Right renal cortex interstitium (tissue), 3 donors: ENCODE measurements around the gene ITGA11. TPM values are rescaled to one million over a fixed set of nuclear protein-coding genes. Genes with fewer than 3 reads are reported as not detected.

Experiments
- DNase-seq, 3 donors: peaks; one replicate each; pipeline ENCODE4 v3.0.0-alpha.2; 2013; ENCODE audit warnings: low read depth in 3 of 3, low spot score in 2 of 3
- polyA plus RNA-seq, 3 donors: library from polyadenylated mRNA; unstranded; fragments of 120-200 nt; gene quantifications; one replicate each; pipeline ENCODE4 v1.2.1, GENCODE V29; 2013; ENCODE audit not compliant: insufficient read length in 3 of 3

ITGA11 gene
- polyA plus RNA-seq, 3 donors, result 2.0 to 3.9 (median 3.1) TPM

GRCh38 chr15:68339481-68339880 lies 92.5 kb downstream of the ITGA11 start:
- DNase-seq, result no peak

- DNase-seq, result no peak
These were observed 94.1 kb downstream of the ITGA11 start for GRCh38 chr15:68337826-68338225.

DNA sequence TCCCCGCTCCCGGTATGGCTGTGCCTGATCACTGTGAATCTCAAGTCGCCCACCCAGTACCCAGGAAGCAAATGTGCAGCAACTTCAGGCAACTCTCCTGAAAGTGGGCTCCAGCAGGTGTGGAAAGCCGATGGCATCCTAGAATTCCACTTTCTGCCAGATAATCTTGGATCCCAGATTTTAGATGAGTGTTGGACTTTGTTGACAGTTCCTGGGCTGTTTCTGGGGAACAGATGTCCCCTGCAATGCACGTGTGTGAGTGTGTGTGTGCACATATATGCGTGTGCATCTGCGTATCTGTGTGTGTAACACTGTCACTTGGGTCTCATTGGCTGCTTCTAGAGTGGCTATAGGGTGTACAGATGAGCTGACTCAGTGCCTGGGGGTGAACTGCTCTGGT lies 95.4 kb downstream of the ITGA11 start:
- DNase-seq, result no peak

GRCh38 chr15:68335655-68336054 lies 96.3 kb downstream of the ITGA11 start:
- DNase-seq, result no peak

DNA sequence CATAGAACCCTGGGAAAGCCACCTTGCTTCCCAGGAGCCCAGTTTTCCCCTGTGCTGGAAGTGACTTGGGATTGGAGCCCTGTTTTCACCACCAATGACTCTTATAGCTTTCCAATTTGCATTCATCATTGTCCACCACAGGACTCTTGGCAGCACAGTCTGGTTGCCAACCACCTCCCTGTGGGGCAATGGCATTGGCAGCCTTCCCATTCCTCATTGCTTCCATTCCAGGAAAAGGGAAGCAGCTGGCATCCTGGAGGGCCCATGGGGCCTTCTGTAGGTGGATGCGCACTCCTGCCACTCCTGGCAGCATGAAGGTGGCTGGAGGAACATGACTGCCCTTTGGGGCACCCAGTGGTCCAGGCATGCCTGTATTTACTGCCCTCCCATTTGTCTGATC lies 96.7 kb downstream of the ITGA11 start:
- DNase-seq, result no peak

GRCh38 chr15:68334661-68335124 lies 97.3 kb downstream of the ITGA11 start:
- DNase-seq, result no peak

DNA sequence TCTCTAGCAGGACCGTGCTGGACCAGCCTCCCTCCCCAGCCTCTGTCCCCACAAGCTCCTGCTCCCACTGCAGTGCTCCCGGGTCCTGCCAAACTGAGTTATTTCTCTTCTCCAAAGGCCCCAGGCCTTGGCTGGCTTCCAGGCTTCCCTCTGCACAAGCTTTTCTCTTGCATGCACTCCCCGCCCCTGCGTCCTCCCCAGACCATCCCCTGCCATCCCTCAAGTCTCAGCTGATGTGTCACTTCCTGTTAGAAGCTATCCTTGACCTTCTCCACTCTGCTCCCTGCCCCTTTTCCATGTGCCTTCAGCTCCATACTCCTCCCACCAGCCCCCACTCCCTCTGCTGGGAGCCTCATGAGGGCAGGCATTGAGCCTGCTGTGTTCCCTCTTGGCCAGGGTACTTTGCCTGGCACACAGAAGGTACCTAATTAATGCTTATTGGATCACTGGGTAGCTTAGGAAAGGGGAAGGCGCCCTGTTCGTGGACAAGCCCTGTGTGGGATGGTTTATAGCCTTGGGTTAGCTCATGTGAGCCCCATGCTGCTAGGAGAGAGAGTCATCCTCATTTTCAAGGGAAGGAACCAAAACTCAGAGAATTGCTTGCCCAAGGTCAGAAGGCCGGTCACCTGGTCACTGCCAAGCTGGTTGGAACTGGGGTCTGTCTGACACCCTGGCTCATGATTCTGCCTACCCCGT lies 98.0 kb downstream of the ITGA11 start:
- DNase-seq, result no peak

- DNase-seq, result no peak
These were observed 99.7 kb downstream of the ITGA11 start for GRCh38 chr15:68332266-68332665.

- DNase-seq, result no peak
These were observed 101.1 kb downstream of the ITGA11 start for GRCh38 chr15:68330901-68331300.

DNA sequence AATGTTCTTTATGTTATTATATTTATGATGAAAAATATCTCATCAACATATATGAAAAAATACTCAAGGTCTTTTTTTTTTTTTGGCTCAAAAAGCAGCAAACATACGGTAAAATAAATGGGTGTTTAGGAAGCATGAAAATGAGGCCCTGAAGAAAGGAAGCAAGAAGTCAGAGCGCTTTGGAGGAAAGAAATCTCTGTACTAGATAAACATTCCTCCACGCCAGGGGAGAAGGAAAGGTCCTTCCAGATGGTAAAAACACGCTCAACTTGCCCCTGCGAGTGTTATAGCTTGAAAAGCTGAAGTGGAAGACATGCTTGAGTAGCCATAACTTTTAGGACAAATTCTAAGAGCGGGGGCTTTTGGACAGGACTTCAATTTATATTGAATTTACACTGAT lies 101.5 kb downstream of the ITGA11 start:
- DNase-seq, result no peak

DNA sequence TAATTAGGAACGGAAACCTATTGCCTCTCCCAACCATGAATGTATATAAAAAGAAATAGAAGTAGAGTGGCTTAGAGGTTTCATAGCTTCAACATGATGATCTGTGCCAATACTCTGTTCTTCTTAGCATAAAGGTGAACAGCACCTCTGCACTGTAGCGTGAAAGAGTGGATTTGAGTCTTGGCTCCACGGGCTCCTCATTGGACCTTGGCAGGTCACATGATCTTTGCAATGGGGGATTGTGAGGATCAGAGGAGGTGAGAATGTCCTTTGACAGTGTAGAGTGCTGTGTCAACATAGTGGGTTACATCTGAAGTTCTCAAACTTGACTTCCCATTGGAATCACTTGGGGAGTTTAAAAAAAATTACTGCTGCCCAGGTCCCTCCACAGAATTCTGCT lies 103.0 kb downstream of the ITGA11 start:
- DNase-seq, result no peak

GRCh38 chr15:68328443-68328842 lies 103.5 kb downstream of the ITGA11 start:
- no peak for DNase-seq

- DNase-seq, result no peak
These were observed 105.1 kb downstream of the ITGA11 start for GRCh38 chr15:68326711-68327354.

DNA sequence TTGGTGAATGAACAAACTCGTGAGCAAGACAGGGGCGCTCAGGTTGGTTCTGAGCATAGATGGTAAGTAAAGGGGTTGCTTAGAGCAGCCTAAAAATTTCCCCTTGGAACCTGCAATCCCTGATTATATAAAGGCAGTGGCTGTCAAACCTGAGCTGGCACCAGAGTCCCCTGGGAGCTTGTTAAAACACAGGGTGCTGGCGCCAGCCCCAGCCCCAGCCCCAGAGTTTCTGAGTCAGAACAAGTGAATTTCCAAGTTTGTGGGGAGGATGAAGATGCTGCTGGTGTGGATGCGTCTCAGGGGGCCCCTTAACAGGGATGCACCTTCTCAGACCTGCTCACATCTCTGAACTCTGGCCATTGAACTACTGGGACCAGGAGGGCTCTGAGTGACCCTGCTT lies 106.2 kb downstream of the ITGA11 start:
- DNase-seq, result no peak

DNA sequence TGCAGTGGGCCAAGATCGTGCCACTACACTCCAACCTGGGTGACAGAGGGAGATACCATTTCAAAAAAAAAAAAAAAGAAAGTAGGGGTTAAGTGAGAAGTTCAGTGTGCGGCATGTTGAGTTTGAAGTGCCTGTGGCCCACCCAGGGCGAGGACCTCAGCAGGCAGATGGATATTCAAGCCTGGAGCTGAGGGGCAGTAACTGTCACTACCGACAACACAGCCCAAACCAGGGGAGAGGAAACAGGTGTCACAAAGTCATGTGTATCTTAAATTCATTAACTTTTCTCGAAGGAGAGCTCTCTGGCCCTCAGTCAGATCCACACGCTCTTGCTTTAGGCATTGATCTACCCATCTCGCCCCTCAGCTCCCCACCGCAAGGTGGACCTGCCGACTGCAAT lies 109.2 kb downstream of the ITGA11 start:
- no peak for DNase-seq

GRCh38 chr15:68321229-68321628 lies 110.7 kb downstream of the ITGA11 start:
- DNase-seq, result no peak

DNA sequence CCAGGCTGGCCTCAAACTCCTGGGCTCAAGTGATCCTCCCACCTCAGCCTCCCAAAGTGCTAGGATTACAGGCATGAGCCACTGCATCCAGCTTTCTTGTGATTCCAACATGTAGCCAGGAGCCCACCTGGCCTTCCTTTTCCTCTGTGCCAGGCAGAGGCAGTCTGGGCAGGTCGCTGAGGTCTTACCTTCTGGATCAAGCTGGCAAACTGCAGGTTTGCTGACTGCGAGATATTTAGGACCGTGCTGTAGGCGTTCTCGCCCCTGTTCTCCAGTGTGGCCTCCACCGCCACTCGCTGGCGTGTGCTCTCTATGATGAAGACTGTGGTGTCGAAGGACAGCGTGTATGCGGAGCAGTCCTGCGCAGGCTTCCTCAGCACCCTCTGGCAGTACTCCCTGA lies 112.0 kb downstream of the ITGA11 start:
- DNase-seq, result no peak

GRCh38 chr15:68318931-68319909 lies 112.7 kb downstream of the ITGA11 start:
- no peak for DNase-seq

GRCh38 chr15:68318008-68318835 lies 113.7 kb downstream of the ITGA11 start:
- no peak for DNase-seq

GRCh38 chr15:68317281-68318007 lies 114.5 kb downstream of the ITGA11 start:
- no peak for DNase-seq
